Measurements from ENCODE around the gene NMNAT2.

DNA sequence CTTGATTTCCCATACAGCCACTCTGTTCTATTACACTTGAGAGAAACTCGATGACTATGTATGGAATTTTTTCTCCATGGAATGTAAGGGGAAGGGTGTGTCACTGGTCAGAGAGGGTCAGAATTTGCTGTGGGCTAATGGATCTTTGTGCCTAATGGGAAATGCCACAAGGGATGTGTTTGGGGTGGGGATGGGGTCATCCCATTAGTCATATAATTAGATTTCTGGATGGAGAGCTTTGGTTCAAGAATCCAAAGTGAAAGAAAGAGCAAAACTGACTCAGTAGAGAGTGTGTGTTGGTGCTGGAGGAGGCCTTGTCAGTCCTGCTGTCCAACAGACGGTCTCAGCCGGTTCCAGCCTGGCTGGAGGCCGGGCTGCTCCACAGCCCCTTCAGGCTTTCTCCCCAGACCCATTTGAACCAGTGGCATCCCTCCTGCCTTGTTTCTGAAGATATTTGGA, 145.8 kb downstream of the NMNAT2 start:
- TF ChIP-seq, protein P1, sequence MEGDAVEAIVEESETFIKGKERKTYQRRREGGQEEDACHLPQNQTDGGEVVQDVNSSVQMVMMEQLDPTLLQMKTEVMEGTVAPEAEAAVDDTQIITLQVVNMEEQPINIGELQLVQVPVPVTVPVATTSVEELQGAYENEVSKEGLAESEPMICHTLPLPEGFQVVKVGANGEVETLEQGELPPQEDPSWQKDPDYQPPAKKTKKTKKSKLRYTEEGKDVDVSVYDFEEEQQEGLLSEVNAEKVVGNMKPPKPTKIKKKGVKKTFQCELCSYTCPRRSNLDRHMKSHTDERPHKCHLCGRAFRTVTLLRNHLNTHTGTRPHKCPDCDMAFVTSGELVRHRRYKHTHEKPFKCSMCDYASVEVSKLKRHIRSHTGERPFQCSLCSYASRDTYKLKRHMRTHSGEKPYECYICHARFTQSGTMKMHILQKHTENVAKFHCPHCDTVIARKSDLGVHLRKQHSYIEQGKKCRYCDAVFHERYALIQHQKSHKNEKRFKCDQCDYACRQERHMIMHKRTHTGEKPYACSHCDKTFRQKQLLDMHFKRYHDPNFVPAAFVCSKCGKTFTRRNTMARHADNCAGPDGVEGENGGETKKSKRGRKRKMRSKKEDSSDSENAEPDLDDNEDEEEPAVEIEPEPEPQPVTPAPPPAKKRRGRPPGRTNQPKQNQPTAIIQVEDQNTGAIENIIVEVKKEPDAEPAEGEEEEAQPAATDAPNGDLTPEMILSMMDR (IDR thresholded peaks at IDR 0.05): no peak
- TF ChIP-seq POLR2A (IDR thresholded peaks at IDR 0.05): no peak

All from adrenal gland (tissue), 5 donors.